IPS DF 6.9 (cell line): ENCODE results near the gene DAAM1.

ENCODE experiments used
- DNase-seq: peaks from one replicate; pipeline ENCODE4 v3.0.0-alpha.2; 2013; ENCODE audit warnings: low read depth, low spot score
- H3K27ac ChIP-seq: one replicate; pipeline ENCODE4 v1.5.1; 2013; ENCODE audit warnings: low read length, control low read depth
- H3K27me3 ChIP-seq: 2 replicates; pipeline ENCODE4 v1.6.1; 2013; ENCODE audit warnings: mild to moderate bottlenecking, low read length; ENCODE audit not compliant: control insufficient read depth, insufficient read depth
- H3K36me3 ChIP-seq: 2 replicates; pipeline ENCODE4 v1.6.1; 2013; ENCODE audit warnings: low read length; ENCODE audit not compliant: control insufficient read depth, insufficient read depth
- H3K4me1 ChIP-seq: 2 replicates; pipeline ENCODE4 v1.6.1; 2013; ENCODE audit warnings: low read length; ENCODE audit not compliant: control insufficient read depth, insufficient read depth
- H3K4me3 ChIP-seq: 2 replicates; pipeline ENCODE4 v1.5.1; 2013; ENCODE audit warnings: mild to moderate bottlenecking, low read length
- H3K9me3 ChIP-seq: 2 replicates; pipeline ENCODE4 v1.6.1; 2013; ENCODE audit warnings: low read length, inconsistent platforms; ENCODE audit not compliant: control insufficient read depth, insufficient read depth
- WGBS: extraction: QIAGEN DNeasy Blood & Tissue Kit; methylation state at CpG from one replicate; pipeline ENCODE4 v1.1.7; 2013; ENCODE audit warnings: mixed read lengths, missing lambda C conversion rate; ENCODE audit not compliant: insufficient read length, insufficient coverage; 5-methylcytosine and 5-hydroxymethylcytosine counted together

Gene DAAM1

GRCh38 chr14:59344016-59344415, 155.5 kb downstream of the DAAM1 start:
- no peak for DNase-seq
- H3K36me3 ChIP-seq = no peaks in the 10 kb centered on the region
- H3K4me1 ChIP-seq = peaks cover 10% of the 10 kb centered on the region; the same call in 1 of the 2 replicates
- no peak overlapping the region for H3K27ac ChIP-seq
- H3K9me3 ChIP-seq = no peaks in the 10 kb centered on the region
- no CpG with 5 or more reads among the region's 4 CpGs for WGBS
- no peaks in the 10 kb centered on the region for H3K27me3 ChIP-seq
- no peak overlapping the region for H3K4me3 ChIP-seq

- Histone ChIP-seq H3K9me3 (no peaks in the 10 kb centered on the region), H3K27ac (no peak overlapping the region), H3K4me3 (no peak overlapping the region), H3K4me1 (peaks cover 10% of the 10 kb centered on the region; the same call in 1 of the 2 replicates), H3K27me3 (no peaks in the 10 kb centered on the region), H3K36me3 (no peaks in the 10 kb centered on the region)
- no CpG with 5 or more reads among the region's 10 CpGs for WGBS
- DNase-seq = no peak
Measured at GRCh38 chr14:59344691-59345455, 156.4 kb downstream of the DAAM1 start.

GRCh38 chr14:59346329-59346728, 157.9 kb downstream of the DAAM1 start:
- Histone ChIP-seq H3K36me3 (no peaks in the 10 kb centered on the region), H3K4me1 (peaks cover 10% of the 10 kb centered on the region; the same call in 1 of the 2 replicates), H3K4me3 (no peak overlapping the region), H3K27me3 (no peaks in the 10 kb centered on the region), H3K27ac (no peak overlapping the region), H3K9me3 (no peaks in the 10 kb centered on the region)
- DNase-seq = no peak
- no CpG with 5 or more reads among the region's 1 CpG for WGBS

- no peak for DNase-seq
- Histone ChIP-seq H3K36me3 (no peaks in the 10 kb centered on the region), H3K27ac (no peak overlapping the region), H3K27me3 (no peaks in the 10 kb centered on the region), H3K4me3 (no peak overlapping the region), H3K4me1 (peaks cover 10% of the 10 kb centered on the region; the same call in 1 of the 2 replicates), H3K9me3 (no peaks in the 10 kb centered on the region)
- 100% methylated on average over 1 of the region's 5 CpGs for WGBS
Measured at GRCh38 chr14:59346796-59347510, 158.5 kb downstream of the DAAM1 start.

- H3K27me3 ChIP-seq = no peaks in the 10 kb centered on the region
- DNase-seq = no peak
- peaks cover 9% of the 10 kb centered on the region; the same call in 1 of the 2 replicates for H3K4me1 ChIP-seq
- WGBS = no CpG with 5 or more reads among the region's 5 CpGs
- no peak overlapping the region for H3K27ac ChIP-seq
- H3K4me3 ChIP-seq = no peak overlapping the region
- H3K9me3 ChIP-seq = no peaks in the 10 kb centered on the region
- no peaks in the 10 kb centered on the region for H3K36me3 ChIP-seq
Measured at GRCh38 chr14:59347511-59347900, 159.0 kb downstream of the DAAM1 start.

GRCh38 chr14:59347915-59348314, 159.4 kb downstream of the DAAM1 start:
- H3K4me1 ChIP-seq = peaks cover 8% of the 10 kb centered on the region; the same call in 1 of the 2 replicates
- H3K9me3 ChIP-seq = no peaks in the 10 kb centered on the region
- DNase-seq = no peak
- no peaks in the 10 kb centered on the region for H3K36me3 ChIP-seq
- H3K27me3 ChIP-seq = no peaks in the 10 kb centered on the region
- WGBS = no CpG with 5 or more reads among the region's 3 CpGs
- H3K27ac ChIP-seq = no peak overlapping the region
- H3K4me3 ChIP-seq = no peak overlapping the region

- Histone ChIP-seq H3K9me3 (no peaks in the 10 kb centered on the region), H3K27ac (no peak overlapping the region), H3K27me3 (no peaks in the 10 kb centered on the region), H3K4me3 (no peak overlapping the region), H3K36me3 (no peaks in the 10 kb centered on the region), H3K4me1 (peaks cover 4% of the 10 kb centered on the region; the same call in 1 of the 2 replicates)
- no peak for DNase-seq
- WGBS = no CpG with 5 or more reads among the region's 4 CpGs
Measured at GRCh38 chr14:59349258-59349701, 160.8 kb downstream of the DAAM1 start.

- peaks cover 2% of the 10 kb centered on the region; the same call in 1 of the 2 replicates for H3K4me1 ChIP-seq
- DNase-seq = no peak
- H3K9me3 ChIP-seq = no peaks in the 10 kb centered on the region
- no peaks in the 10 kb centered on the region for H3K36me3 ChIP-seq
- H3K27ac ChIP-seq = no peak overlapping the region
- H3K27me3 ChIP-seq = no peaks in the 10 kb centered on the region
- no peak overlapping the region for H3K4me3 ChIP-seq
- WGBS = no CpG with 5 or more reads among the region's 3 CpGs
Measured at GRCh38 chr14:59352961-59353360, 164.5 kb downstream of the DAAM1 start.

GRCh38 chr14:59354666-59355065, 166.2 kb downstream of the DAAM1 start:
- Histone ChIP-seq H3K27ac (no peak overlapping the region), H3K36me3 (no peaks in the 10 kb centered on the region), H3K9me3 (no peaks in the 10 kb centered on the region), H3K4me3 (no peak overlapping the region), H3K27me3 (no peaks in the 10 kb centered on the region), H3K4me1 (peaks cover 5% of the 10 kb centered on the region)
- no peak for DNase-seq
- WGBS = no CpG with 5 or more reads among the region's 3 CpGs

- H3K27ac ChIP-seq = no peak overlapping the region
- H3K4me1 ChIP-seq = peaks cover 5% of the 10 kb centered on the region
- WGBS = no CpG with 5 or more reads among the region's 3 CpGs
- no peaks in the 10 kb centered on the region for H3K27me3 ChIP-seq
- no peaks in the 10 kb centered on the region for H3K36me3 ChIP-seq
- H3K9me3 ChIP-seq = no peaks in the 10 kb centered on the region
- no peak overlapping the region for H3K4me3 ChIP-seq
- no peak for DNase-seq
Measured at GRCh38 chr14:59355091-59355490, 166.6 kb downstream of the DAAM1 start.
